CD4-positive, alpha-beta T cell treated with Interleukin-17A for 1 hour (primary cell): ENCODE results near the gene ARHGAP30.
"Not testable (repeated sequence)": the region's sequence is repeated elsewhere in the genome, so short reads cannot be mapped to it uniquely, and the experiment has no call there.

Source experiments
- DNase-seq: peaks from one replicate; pipeline ENCODE4 v3.0.0-alpha.2; 2020

The ARHGAP30 gene

DNA sequence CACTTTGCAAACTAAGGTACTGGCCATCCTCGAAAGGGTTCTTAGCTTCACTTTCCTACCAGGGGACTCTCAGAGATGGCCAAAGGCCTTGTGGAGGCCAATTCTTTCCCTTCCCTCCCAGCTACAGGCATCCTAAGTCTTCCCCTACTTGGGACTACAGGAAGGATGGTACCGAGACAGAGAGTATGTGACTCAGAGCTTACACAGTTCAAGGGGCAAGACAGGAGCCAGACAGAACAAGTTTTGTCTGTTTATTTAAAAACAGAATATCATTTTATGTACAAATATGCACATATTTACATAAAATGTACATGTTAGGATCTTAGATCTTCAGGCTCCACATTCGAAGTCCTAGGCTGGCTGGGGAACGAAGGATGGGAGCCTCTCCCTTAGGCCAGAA, 1.1 kb upstream of the ARHGAP30 start:
- DNase-seq: no peak

DNA sequence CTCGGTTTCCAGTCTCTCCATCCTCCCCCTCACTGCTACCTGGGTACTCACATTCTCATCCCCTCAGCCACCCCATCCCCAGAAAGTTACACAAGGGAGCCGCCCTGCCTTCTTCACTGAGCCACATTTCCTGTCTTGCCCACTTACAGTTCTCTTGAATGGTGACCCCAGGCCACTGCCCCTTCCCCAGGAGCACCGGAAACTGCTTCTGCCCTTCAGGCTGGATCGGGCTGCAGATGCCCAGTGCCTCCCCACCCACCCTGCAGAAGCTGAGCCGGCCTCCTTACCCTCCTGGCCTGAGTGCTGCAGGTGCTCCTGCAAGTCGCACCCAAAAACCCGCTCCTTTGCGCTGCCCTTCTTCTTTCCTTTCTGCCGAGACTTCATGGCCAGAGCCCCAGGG, 450 bp downstream of the ARHGAP30 start:
- DNase-seq: peak; percentile 33

DNA sequence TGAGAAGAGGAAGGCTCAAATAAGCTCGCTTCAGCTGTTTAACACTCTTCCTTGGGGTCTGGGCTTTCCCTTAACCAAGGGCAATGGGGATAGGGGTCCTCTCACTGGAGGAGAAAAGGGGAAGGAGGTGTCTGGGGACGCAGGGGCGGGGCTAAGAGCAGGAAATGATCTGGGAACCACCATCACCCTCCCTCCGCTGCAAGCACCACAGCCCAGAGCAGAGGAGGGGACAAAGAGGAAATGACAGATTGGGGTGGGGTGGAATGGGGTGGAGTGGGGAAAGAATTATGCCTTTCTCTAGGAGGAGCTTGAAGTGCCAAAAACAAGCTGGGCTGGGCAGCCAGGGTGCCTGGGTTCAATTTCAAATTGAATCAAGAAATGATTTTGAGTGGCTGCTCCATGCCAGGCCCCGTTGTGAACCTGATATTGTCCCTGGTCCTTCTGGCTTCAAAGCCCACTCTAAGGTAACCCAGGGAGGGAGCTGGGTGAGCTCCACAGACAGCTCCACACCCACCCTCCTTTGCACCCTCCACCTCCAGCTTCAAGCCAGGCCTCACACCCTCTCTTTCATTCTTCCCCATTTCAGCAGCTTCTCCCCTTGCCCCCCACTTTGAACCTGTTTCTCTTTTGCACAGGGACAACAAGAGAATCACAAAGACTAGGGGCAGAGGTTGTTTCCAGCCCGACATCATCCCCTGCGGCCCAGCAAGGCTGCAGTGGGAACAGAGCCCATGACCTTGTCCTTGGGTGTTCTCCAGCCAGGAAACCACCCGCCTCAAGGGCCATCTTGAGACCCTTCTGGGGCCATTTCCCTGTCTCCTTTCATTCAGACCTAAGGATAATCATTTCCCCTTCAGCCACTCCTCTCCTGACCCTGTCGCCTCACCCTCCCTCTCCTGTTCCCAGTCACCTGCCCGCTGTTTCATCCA, 1.1 kb downstream of the ARHGAP30 start:
- peak; percentile 95 for DNase-seq

- DNase-seq: peak; percentile 44
Observed at GRCh38 chr1:161066694-161067093, 3.0 kb downstream of the ARHGAP30 start.

DNA sequence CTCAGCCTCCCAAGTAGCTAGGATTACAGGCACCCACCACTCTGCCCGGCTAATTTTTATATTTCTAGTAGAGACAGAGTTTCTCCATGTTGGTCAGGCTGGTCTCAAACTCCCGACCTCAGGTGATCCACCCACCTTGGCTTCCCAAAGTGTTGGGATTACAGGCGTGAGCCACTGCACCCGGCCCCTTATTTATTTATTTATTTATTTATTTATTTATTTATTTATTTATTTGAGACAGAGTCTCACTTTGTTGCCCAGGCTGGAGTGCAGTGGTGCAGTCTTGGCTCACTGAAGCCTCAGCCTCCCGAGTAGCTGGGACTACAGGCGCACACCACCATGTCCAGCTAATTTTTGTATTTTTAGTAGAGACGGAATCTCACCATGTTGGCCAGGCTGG, 4.0 kb downstream of the ARHGAP30 start:
- DNase-seq: not testable (repeated sequence)

DNA sequence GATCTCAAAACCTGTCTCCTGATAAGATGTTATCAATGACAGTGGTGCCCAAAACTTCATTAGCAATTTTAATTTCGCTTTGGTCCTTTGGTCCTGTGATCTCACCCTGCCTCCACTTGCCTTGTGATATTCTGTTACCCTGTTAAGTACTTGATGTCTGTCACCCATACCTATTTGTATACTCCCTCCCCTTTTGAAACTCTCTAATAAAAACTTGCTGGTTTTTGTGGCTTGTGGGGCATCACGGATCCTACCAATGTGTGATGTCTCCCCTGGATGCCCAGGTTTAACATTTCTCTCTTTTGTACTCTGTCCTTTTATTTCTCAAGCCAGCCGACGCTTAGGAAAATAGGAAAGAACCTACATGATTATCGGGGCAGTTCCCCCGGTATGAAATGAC, 5.8 kb downstream of the ARHGAP30 start:
- DNase-seq: peak; percentile 39

DNA sequence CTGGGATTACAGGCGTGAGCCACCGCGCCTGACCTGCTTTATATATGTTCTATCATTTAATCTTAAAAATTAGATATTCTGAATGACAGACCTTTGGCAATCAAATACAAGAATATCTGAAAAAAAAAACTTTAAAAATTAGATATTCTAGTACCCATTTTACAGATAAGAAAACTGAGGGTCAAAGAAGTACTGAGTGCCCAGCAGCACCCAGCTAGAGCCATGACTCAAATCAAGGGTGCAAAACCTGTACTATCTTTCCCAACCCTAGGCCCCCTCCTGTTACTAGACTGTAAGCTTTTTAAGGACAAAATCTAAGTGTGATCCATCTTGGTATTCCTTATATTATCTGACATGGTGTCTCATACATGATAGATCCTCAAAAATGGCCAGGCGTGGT, 8.3 kb downstream of the ARHGAP30 start:
- no peak for DNase-seq

GRCh38 chr1:161059293-161059692, 10.4 kb downstream of the ARHGAP30 start:
- no peak for DNase-seq

DNA sequence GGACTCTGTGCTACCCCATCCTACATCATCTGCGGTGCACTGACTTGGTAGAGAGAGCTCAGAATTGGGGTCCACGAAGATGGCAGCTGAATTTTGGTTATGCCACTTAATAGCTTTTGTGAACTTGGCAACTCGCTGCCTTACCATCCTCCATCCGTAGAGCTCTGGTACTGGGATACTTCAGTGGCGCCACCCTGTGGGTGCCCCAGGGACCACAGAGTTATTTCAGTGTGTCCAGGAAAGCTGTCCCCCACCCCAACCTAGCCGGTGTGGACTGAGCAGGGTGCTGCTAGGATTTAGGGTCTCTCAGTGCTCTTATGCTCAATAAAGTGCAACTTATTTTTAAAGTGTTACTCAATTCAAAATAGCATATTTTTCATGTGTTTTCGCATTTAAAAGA, 14.9 kb downstream of the ARHGAP30 start:
- DNase-seq: no peak

- no peak for DNase-seq
Observed at GRCh38 chr1:161054232-161054631, 15.5 kb downstream of the ARHGAP30 start.

DNA sequence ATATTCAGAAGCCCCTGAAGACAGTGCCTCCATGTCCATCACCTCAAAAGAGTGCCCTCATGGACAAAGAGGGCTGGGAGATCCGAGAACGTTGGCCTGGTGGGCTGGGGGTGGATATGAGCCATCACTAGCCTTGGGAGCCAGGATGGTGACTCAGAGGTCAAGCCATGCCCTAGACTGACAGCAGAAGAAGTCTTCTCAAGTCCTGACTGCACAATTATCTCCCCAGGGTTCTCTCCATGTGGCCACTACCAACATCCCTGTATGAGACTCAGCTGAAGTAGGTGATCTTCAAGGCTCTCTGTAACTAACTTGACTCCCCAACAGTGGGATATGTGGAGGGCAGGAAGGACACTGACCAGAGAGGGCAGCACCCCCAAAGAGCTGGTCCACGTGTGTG, 16.8 kb downstream of the ARHGAP30 start:
- DNase-seq: no peak

- DNase-seq: no peak
Observed at GRCh38 chr1:161051219-161051618, 18.5 kb downstream of the ARHGAP30 start.

- DNase-seq: no peak
Observed at GRCh38 chr1:161048949-161049722, 20.6 kb downstream of the ARHGAP30 start.

GRCh38 chr1:161047436-161048420, 22.0 kb downstream of the ARHGAP30 start:
- no peak for DNase-seq

- DNase-seq: peak; percentile 56
Observed at GRCh38 chr1:161046605-161047228, 23.0 kb downstream of the ARHGAP30 start.

DNA sequence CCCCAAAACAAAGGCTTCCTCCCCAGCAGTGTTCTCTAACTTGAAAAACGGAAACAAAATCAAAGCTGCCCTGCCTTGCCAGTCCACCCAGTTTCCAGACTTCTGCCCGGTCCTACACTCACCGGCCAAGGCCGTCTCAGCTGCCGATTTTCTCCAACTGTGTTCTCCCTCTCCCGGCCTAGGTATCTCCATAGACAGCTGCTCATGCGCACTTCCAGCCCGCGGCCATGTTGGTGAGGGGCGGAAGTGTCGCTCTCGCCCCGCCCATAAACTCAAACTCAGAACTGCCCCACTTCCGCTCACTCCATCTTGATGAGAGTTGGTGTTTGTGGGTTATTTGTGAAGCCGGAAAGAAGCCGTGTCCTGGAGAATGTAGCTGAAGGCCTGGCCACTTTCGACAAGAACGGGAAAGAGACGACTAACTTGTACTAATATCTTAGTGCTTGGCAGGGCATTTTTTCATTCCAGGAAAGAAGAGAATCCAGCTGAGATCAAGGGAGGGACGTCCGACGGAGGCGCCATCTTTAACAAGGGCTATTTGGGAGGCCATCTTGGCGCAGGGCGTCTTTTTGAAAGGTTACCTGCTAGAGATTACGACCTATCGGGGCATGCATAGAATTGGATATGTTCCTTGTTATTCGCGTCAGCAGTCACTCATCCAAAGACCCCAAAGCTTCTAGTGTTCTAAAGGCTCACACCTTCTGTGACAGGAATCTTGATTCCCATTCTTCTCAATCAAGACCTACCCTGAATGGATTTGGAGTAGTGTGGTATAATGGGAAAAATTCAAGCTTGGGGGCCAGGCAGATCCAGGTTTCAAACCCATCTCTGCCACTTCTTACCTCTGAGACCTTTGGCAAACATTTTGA, 23.7 kb downstream of the ARHGAP30 start, which contains the start of gene USF1:
USF1 (minus strand) TSS at position 242 of the 869 bp plus-strand sequence. CDS start 2,702 bp downstream, outside the sequence.
- peak; percentile 96 for DNase-seq

GRCh38 chr1:161044908-161045735, 24.6 kb downstream of the ARHGAP30 start:
- peak; percentile 82 for DNase-seq

DNA sequence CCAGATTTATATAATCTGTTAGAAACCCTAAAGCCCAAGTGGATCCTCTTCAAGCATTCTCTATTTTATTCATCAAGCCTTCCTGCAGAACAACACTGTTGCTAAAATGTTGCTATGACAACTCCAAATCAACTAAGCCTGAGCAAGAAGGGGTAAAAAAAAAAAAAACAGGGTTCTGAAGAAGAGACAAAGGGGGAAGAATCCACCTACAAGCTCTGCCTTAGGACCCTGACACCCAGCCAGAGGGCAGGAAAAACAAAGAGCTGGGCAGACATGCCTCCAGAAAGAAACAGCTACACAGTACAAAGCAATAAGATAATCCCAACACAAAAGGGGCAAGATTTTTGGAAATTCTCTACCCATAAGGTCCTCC, 25.2 kb downstream of the ARHGAP30 start:
- DNase-seq: peak; percentile 67

DNA sequence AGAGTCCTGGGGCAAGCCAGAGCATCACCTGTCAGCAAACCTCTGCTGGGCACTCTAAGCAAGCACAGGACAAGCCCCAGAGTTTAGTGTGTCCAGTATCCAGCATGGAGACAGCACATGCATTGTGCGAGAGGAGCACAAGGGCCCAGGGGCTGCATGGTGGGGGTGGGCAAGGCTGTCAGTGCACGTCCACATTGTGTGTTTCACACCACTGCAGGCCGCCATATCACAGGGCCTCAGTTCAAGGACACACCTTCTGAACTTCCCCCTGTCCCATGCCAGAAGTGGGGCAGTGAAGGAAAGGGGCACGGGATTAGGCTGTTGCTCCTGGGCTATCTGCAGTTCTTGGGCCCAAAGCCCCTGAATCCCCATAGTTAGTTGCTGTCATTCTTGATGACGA, 30.1 kb downstream of the ARHGAP30 start:
- DNase-seq: no peak

DNA sequence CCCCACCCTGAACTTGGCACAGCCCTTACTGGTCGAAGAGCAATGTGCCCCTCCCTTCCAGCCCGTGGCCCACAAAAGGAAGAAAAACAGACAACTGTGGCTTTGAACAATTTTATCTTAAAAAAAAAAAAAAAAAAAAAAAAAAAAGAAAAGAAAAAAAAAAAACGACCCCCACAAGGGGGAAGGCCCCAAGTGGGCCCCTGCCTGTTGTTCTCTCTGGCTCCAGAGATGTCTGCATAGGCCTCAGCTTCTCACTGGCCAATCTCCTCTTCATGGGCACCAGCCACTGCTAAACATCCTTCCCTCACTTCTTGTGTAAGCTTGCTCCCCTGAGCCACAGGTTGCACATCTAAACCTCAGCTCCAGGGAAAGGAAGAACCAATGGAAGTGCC, 30.5 kb downstream of the ARHGAP30 start:
- DNase-seq: no peak
